Measurements from ENCODE around the gene TIMP2.

DNA sequence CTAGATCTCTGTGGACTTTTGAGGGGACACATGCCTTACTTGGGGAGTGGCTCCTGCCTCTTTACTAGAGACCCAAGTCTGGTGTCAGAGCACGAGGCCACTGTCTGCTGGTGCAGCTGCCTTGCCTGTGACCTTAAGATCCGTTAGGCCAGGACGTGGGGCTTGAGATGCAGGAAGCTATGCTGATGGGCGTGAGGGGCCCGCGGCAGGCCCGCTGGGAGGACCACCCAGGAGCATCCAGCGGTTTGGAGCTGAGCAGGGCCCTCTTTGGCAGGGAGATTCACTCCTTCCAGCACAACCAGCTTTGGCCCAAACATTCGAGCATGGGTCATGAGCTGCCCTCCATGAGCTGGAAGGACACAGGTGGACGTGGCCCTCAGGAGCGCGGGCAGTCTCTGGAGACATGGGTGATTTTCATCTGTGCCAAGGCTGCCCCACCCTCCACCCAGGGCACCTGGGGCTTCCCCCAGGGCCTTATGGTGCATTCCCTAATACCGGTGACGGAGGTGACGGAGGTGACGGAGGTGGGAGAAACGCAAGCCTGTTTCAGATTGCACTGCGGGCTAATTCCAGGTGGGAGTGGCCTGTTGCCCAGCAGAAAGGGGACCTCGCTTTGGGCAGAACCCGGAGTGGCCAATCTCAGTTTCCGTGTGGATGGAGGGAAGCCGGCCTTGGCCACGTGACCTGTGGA lies 41.9 kb upstream of the TIMP2 start:
- no peak for TF ChIP-seq GATA3 (IDR thresholded peaks at IDR 0.05; ENCODE audit: low read depth, low read length)
- no peak for TF ChIP-seq GATA2 (IDR thresholded peaks at IDR 0.05; ENCODE audit: low read depth, low read length)
